Type B pancreatic cell (in vitro differentiated cells): Measurements from ENCODE around the gene GPC6. TPM values are rescaled to one million over a fixed set of nuclear protein-coding genes. Genes with fewer than 3 reads are reported as not detected.

Experiments
- DNase-seq: peaks from one replicate; pipeline ENCODE4 v3.0.0; 2021; ENCODE audit warnings: mixed read lengths; ENCODE audit not compliant: unreplicated experiment; ENCODE audit errors: extremely low spot score
- H3K27ac Mint-ChIP-seq: 2 replicates; pipeline ENCODE4 v1.8.0; 2021; ENCODE audit warnings: mild to moderate bottlenecking, mixed read lengths
- H3K27me3 Mint-ChIP-seq: 2 replicates; pipeline ENCODE4 v1.8.0; 2021; ENCODE audit warnings: mixed read lengths
- H3K36me3 Mint-ChIP-seq: 2 replicates; pipeline ENCODE4 v1.8.0; 2021; ENCODE audit warnings: mixed read lengths
- H3K4me1 Mint-ChIP-seq: one replicate; pipeline ENCODE4 v1.8.0; 2021; ENCODE audit warnings: mixed read lengths; ENCODE audit not compliant: unreplicated experiment
- H3K4me3 Mint-ChIP-seq: 2 replicates; pipeline ENCODE4 v1.8.0; 2021; ENCODE audit warnings: mild to moderate bottlenecking, mixed read lengths
- H3K9me3 Mint-ChIP-seq: 2 replicates; pipeline ENCODE4 v1.8.0; 2021; ENCODE audit warnings: mixed read lengths
- CTCF ChIP-seq: fragments of 200-600 bp; sonication (generic); conservative IDR thresholded peaks from 2 replicates; pipeline ENCODE4 v1.5.0; 2021; ENCODE audit warnings: antibody characterized with exemption, mild to moderate bottlenecking
- total RNA-seq: library from RNA; stranded (reverse); gene quantifications from 2 replicates; pipeline ENCODE4 v1.2.1, GENCODE V29; 2021; ENCODE audit warnings: low replicate concordance

The GPC6 gene
- total RNA-seq, 1 donor from 2014 or later, result 30.5 TPM

- no peak for DNase-seq
- H3K4me1 Mint-ChIP-seq, result peaks cover 11% of the 10 kb centered on the region
- no peak for TF ChIP-seq CTCF
- H3K27me3 Mint-ChIP-seq, result no peaks in the 10 kb centered on the region
- H3K27ac Mint-ChIP-seq, result no peak overlapping the region
- no peaks in the 10 kb centered on the region for H3K36me3 Mint-ChIP-seq
- no peak overlapping the region for H3K4me3 Mint-ChIP-seq
- no peaks in the 10 kb centered on the region for H3K9me3 Mint-ChIP-seq
Observed at GRCh38 chr13:93951951-93952350, 725.3 kb downstream of the GPC6 start.

- Mint-ChIP-seq H3K27ac (no peak overlapping the region), H3K4me1 (peaks cover 11% of the 10 kb centered on the region), H3K4me3 (no peak overlapping the region), H3K9me3 (peaks cover 5% of the 10 kb centered on the region), H3K36me3 (no peaks in the 10 kb centered on the region), H3K27me3 (no peaks in the 10 kb centered on the region)
- TF ChIP-seq CTCF, result no peak
- no peak for DNase-seq
Observed at GRCh38 chr13:93953841-93954240, 727.2 kb downstream of the GPC6 start.

- Mint-ChIP-seq H3K4me3 (no peak overlapping the region), H3K27ac (peak overlapping the region; percentile 1), H3K4me1 (peaks cover 11% of the 10 kb centered on the region), H3K36me3 (no peaks in the 10 kb centered on the region), H3K9me3 (peaks cover 13% of the 10 kb centered on the region), H3K27me3 (no peaks in the 10 kb centered on the region)
- TF ChIP-seq CTCF, result no peak
- DNase-seq, result no peak
Observed at GRCh38 chr13:93955904-93956303, 729.3 kb downstream of the GPC6 start.

GRCh38 chr13:93956426-93956825, 729.8 kb downstream of the GPC6 start:
- no peak for DNase-seq
- Mint-ChIP-seq H3K36me3 (no peaks in the 10 kb centered on the region), H3K27me3 (no peaks in the 10 kb centered on the region), H3K4me1 (peaks cover 11% of the 10 kb centered on the region), H3K27ac (no peak overlapping the region), H3K4me3 (no peak overlapping the region), H3K9me3 (peaks cover 13% of the 10 kb centered on the region)
- TF ChIP-seq CTCF, result no peak

- Mint-ChIP-seq H3K27me3 (no peaks in the 10 kb centered on the region), H3K27ac (no peak overlapping the region), H3K36me3 (no peaks in the 10 kb centered on the region), H3K9me3 (peaks cover 13% of the 10 kb centered on the region), H3K4me1 (peaks cover 11% of the 10 kb centered on the region), H3K4me3 (no peak overlapping the region)
- no peak for DNase-seq
- no peak for TF ChIP-seq CTCF
Observed at GRCh38 chr13:93957371-93957770, 730.8 kb downstream of the GPC6 start.
